ENCODE data around the gene AQP5. TPM values are rescaled to one million over a fixed set of nuclear protein-coding genes. Genes with fewer than 3 reads are reported as not detected.

Gene AQP5
- total and polyA plus RNA-seq, 11 donors: 0.20 to 0.78 (median 0.51) TPM; not detected in 4

DNA sequence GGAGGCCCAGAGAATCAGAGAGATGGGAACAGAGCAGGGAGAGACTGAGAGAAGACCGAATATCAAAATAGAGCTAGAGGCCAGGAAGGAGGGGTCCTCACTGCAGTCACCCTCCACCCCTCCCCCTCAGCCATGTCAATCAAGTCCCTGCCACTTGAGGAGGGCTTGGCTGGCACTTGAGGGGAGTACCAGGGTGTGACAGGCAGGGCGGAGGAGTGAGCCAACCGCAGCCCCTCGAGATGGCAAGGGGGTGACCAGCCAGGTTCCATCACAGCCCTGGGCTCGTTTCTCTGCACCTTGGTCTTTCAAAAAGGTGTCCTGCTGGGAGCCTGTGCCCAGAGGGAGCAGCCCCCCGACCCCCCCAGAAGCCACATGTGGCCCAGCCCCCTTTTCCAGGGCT, 4.2 kb downstream of the AQP5 start:
- peaks cover 0 to 55% (median 13%) of the 10 kb centered on the region in 9 donors for H3K27me3 ChIP-seq
- no peak overlapping the region for H3K27ac ChIP-seq
- no peaks in the 10 kb centered on the region for H3K9me3 ChIP-seq
- intact Hi-C loops (cut with DNase I): loop anchor here (2.0 to 10.0 kb wide), 10 partner anchors 86 to 219 kb away; partner anchors contain the start of gene ASIC1 (in 2 of the 10)
- 71 to 80% (median 76%) methylated on average over 6 of the region's 6 CpGs for WGBS, 4 donors
- no peak for TF ChIP-seq POLR2A (IDR thresholded peaks at IDR 0.05)
- TF ChIP-seq, protein P1, sequence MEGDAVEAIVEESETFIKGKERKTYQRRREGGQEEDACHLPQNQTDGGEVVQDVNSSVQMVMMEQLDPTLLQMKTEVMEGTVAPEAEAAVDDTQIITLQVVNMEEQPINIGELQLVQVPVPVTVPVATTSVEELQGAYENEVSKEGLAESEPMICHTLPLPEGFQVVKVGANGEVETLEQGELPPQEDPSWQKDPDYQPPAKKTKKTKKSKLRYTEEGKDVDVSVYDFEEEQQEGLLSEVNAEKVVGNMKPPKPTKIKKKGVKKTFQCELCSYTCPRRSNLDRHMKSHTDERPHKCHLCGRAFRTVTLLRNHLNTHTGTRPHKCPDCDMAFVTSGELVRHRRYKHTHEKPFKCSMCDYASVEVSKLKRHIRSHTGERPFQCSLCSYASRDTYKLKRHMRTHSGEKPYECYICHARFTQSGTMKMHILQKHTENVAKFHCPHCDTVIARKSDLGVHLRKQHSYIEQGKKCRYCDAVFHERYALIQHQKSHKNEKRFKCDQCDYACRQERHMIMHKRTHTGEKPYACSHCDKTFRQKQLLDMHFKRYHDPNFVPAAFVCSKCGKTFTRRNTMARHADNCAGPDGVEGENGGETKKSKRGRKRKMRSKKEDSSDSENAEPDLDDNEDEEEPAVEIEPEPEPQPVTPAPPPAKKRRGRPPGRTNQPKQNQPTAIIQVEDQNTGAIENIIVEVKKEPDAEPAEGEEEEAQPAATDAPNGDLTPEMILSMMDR (IDR thresholded peaks at IDR 0.05): no peak
- ATAC-seq (no peak), DNase-seq (no peak)
- H3K4me1 ChIP-seq: peaks cover 0 to 28% (median 12%) of the 10 kb centered on the region in 12 donors
- H3K36me3 ChIP-seq: no peaks in the 10 kb centered on the region
- H3K4me3 ChIP-seq: no peak overlapping the region

DNA sequence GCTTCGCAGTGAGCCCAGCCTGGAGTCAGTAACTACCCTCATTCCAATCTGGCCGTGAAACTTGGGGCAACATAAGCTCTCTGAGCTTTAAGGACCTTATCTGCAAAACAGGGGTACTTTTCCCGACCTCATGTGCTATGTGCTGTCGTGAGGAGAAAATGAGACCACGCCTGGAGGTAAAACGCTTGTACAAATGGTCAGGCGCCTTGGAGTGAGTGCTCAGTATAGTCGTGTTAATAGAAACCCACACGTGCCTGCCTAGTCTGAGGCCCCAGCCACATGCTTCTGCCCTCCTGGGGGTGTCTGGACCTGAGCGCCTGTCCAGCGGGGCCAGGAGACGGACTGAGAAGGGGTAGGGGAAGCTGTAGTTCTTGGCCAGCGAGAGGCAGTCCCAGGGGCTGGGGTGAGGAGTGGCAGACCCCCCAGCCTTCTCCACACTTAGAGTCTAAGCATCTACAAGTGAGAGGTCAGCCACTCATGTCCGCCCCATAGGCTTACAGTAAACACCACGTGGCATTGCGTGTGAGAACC, 4.9 kb downstream of the AQP5 start:
- no peak for TF ChIP-seq POLR2A (IDR thresholded peaks at IDR 0.05)
- TF ChIP-seq, protein P1 (IDR thresholded peaks at IDR 0.05): no peak
- Histone ChIP-seq H3K9me3 (no peaks in the 10 kb centered on the region), H3K4me1 (peaks cover 0 to 22% (median 12%) of the 10 kb centered on the region in 12 donors), H3K36me3 (no peaks in the 10 kb centered on the region), H3K27me3 (peaks cover 0 to 48% (median 7%) of the 10 kb centered on the region in 9 donors), H3K4me3 (no peak overlapping the region), H3K27ac (no peak overlapping the region)
- intact Hi-C loops (cut with DNase I): loop anchor here (1.0 to 10.0 kb wide), 12 partner anchors 86 to 218 kb away; partner anchors contain the start of gene ASIC1 (in 2 of the 10)
- WGBS, 4 donors: 36 to 49% (median 43%) methylated on average over 14 to 16 of the region's 16 CpGs
- DNase-seq: no peak
- no peak for ATAC-seq

DNA sequence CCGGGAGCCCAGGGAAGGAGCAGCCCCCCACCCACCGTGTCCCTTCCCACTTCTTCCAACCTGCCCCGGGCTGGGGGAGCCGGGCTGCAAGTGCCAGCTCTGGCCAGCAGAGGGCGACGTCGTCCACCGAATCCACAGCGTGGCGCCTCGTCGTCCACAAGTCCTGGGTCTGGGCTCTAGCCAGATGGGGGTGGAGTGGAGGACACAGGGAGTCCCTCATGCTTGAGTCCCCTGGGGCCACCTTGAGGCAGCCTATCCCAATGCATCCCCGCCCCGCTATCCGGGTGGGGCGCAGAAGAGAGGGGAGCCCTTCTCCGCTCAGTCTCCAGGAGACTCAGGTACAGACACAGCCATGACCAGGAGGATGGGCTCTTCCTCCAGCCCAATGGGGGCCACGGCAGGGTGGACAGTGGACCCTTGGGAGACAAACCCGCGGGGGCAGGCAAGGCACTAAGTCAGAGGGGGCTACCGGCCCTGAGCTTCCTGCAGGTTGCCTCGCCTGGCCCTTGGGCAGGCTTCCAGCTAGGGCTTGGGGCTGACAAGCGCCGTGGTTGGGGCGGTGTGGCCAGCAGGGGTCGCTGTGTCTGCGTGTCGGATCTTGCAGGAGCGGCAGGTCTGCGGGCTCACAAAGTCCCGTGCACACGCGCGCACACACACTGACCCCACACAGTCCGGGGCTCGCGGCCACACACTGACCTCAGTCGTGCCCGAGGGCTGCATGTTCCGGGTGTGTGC, 5.5 kb downstream of the AQP5 start:
- TF ChIP-seq, protein P1 (IDR thresholded peaks at IDR 0.05): peak; percentile 63 to 89 (median 76)
- no peak for TF ChIP-seq POLR2A (IDR thresholded peaks at IDR 0.05)
- ATAC-seq: peak; percentile 61 to 84 (median 78)
- Histone ChIP-seq H3K27ac (no peak overlapping the region), H3K27me3 (peaks cover 0 to 44% (median 7%) of the 10 kb centered on the region in 9 donors), H3K36me3 (no peaks in the 10 kb centered on the region), H3K4me1 (peaks cover 0 to 22% (median 12%) of the 10 kb centered on the region in 12 donors), H3K9me3 (no peaks in the 10 kb centered on the region), H3K4me3 (peak overlapping the region in 11 of 12 donors; percentile 6 to 50 (median 37))
- 2 to 4% (median 2%) methylated on average over 13 to 40 of the region's 40 CpGs for WGBS, 4 donors
- intact Hi-C loops (cut with DNase I): loop anchor here (1.0 to 10.0 kb wide), 12 partner anchors 85 to 218 kb away; partner anchors contain the start of gene ASIC1 (in 2 of the 10)
- DNase-seq: peak; percentile 86 to 95 (median 90)

DNA sequence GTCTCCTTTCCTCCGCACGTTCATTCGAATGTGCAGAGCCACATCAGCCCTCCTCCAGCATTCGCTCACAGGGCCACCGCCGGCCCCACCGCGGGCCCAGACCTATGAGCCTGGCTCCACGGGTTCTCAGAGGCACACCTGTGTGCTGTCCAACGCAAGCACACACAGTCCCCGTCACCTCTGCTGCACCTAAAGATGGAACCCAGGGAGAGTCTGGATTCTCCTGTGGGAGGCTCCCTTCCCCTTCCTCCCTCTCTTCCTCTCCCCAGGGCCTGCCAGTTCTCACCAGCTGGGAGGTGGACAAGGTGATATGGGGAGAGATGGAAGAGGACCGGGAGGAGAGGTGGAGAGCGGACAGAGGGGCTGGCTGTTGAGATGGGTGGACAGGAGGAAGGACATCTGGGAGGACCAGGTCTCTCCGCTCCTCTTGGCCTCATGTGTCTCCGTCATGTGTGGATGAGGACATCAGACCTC, 6.1 kb downstream of the AQP5 start:
- no peak for ATAC-seq
- no peak for DNase-seq
- Histone ChIP-seq H3K9me3 (no peaks in the 10 kb centered on the region), H3K36me3 (no peaks in the 10 kb centered on the region), H3K27me3 (peaks cover 0 to 41% (median 7%) of the 10 kb centered on the region in 9 donors), H3K4me1 (peaks cover 0 to 18% (median 9%) of the 10 kb centered on the region in 12 donors), H3K27ac (no peak overlapping the region), H3K4me3 (peak overlapping the region in 9 of 12 donors; percentile 23 to 50 (median 38))
- TF ChIP-seq, protein P1 (IDR thresholded peaks at IDR 0.05): no peak
- no peak for TF ChIP-seq POLR2A (IDR thresholded peaks at IDR 0.05)
- intact Hi-C loops (cut with DNase I): loop anchor here (1.0 to 10.0 kb wide), 13 partner anchors 84 to 217 kb away; partner anchors contain the start of gene ASIC1 (in 2 of the 10)
- WGBS, 4 donors: 34 to 46% (median 40%) methylated on average over 10 to 15 of the region's 15 CpGs
